Esophagus muscularis mucosa (tissue), 4 donors: Measurements from ENCODE around the gene CLASRP. TPM values are rescaled to one million over a fixed set of nuclear protein-coding genes. Genes with fewer than 3 reads are reported as not detected.

ENCODE experiments used
- DNase-seq: peaks from one replicate; pipeline ENCODE4 v3.0.0-alpha.2; 2017; ENCODE audit errors: extremely low spot score
- H3K27ac ChIP-seq, 4 donors: fragments of 200-600 bp; sonication (generic); replicated peaks in 1 of 4; 1 replicate in 3 of 4; 2 replicates in 1 of 4; pipeline ENCODE4 v1.5.1; 2016 to 2019; ENCODE audit warnings: mild to moderate bottlenecking in 1 of 4
- H3K27me3 ChIP-seq, 4 donors: fragments of 200-600 bp; sonication (generic); one replicate each; pipeline versions ENCODE4 v1.5.1 to v1.6.0; 2016 to 2019
- H3K36me3 ChIP-seq, 4 donors: fragments of 200-600 bp; sonication (generic); one replicate each; pipeline ENCODE4 v1.5.1; 2016 to 2019
- H3K4me1 ChIP-seq, 4 donors: fragments of 200-600 bp; sonication (generic); one replicate each; pipeline ENCODE4 v1.5.1; 2016 to 2019
- H3K4me3 ChIP-seq, 4 donors: fragments of 200-600 bp; sonication (generic); 1 replicate in 2 of 4; 2 replicates in 2 of 4; pipeline ENCODE4 v1.5.1; 2016 to 2019; ENCODE audit warnings: mild to moderate bottlenecking in 4 of 4, moderate library complexity in 1 of 4
- H3K9me3 ChIP-seq, 4 donors: fragments of 200-600 bp; sonication (generic); 1 replicate in 3 of 4; 2 replicates in 1 of 4; pipeline ENCODE4 v1.5.1; 2016 to 2019
- EP300 ChIP-seq: sonication (generic); formaldehyde crosslinking; IDR thresholded peaks from one replicate; pipeline ENCODE4 v1.6.1; 2017; ENCODE audit warnings: antibody characterized with exemption
- POLR2A ChIP-seq: fragments of 450-650 bp; IDR thresholded peaks from one replicate; pipeline ENCODE4 v1.6.1; 2017; ENCODE audit warnings: antibody characterized with exemption, moderate library complexity, mild to moderate bottlenecking, low read depth
- POLR2AphosphoS5 ChIP-seq, 2 donors: sonication (generic); formaldehyde crosslinking; IDR thresholded peaks; one replicate each; pipeline ENCODE4 v1.6.1; 2017; ENCODE audit warnings: antibody characterized with exemption in 2 of 2
- WGBS: methylation state at CpG from one replicate; pipeline ENCODE4 v1.1.5; 2018; 5-methylcytosine and 5-hydroxymethylcytosine counted together
- intact Hi-C: fragments of 100-400 bp; cut with DNase I; formaldehyde crosslinking; loops from one replicate; pipeline ENCODE4 v1.15.1; 2023
- total RNA-seq, 4 donors: library from RNA; depleted of rRNA; stranded (reverse); fragments of >200 nt; gene quantifications; one replicate each; pipeline versions ENCODE4 v1.1.0 to v1.2.1, GENCODE V29; 2016
- TF ChIP-seq, protein P1 (sequence below), 3 experiments: fragments of 200-600 bp in 2 of 3; fragments of 450-650 bp in 1 of 3; sonication (generic) in 2 of 3; IDR thresholded peaks; one replicate each; pipeline ENCODE4 v1.5.1; 2017 to 2019; ENCODE audit warnings: antibody characterized with exemption in 3 of 3, mild to moderate bottlenecking in 2 of 3, moderate library complexity in 1 of 3

Gene CLASRP
- total RNA-seq, 4 donors from 2014 or later: 20.7 to 59.8 (median 32.9) TPM

GRCh38 chr19:45066921-45067661 lies 28.2 kb downstream of the CLASRP start:
- Histone ChIP-seq H3K27ac (no peak overlapping the region), H3K9me3 (no peaks in the 10 kb centered on the region), H3K4me1 (no peaks in the 10 kb centered on the region), H3K36me3 (peaks cover 60 to 100% (median 97%) of the 10 kb centered on the region in 4 donors), H3K27me3 (no peaks in the 10 kb centered on the region), H3K4me3 (no peak overlapping the region)
- 89% methylated on average over 21 of the region's 38 CpGs for WGBS
- TF ChIP-seq POLR2AphosphoS5 (IDR thresholded peaks at IDR 0.05) (no peak), POLR2A (no peak), EP300 (no peak)
- TF ChIP-seq, protein P1, sequence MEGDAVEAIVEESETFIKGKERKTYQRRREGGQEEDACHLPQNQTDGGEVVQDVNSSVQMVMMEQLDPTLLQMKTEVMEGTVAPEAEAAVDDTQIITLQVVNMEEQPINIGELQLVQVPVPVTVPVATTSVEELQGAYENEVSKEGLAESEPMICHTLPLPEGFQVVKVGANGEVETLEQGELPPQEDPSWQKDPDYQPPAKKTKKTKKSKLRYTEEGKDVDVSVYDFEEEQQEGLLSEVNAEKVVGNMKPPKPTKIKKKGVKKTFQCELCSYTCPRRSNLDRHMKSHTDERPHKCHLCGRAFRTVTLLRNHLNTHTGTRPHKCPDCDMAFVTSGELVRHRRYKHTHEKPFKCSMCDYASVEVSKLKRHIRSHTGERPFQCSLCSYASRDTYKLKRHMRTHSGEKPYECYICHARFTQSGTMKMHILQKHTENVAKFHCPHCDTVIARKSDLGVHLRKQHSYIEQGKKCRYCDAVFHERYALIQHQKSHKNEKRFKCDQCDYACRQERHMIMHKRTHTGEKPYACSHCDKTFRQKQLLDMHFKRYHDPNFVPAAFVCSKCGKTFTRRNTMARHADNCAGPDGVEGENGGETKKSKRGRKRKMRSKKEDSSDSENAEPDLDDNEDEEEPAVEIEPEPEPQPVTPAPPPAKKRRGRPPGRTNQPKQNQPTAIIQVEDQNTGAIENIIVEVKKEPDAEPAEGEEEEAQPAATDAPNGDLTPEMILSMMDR (IDR thresholded peaks at IDR 0.05): no peak
- intact Hi-C loops: no loop called here
- DNase-seq: no peak

- H3K4me3 ChIP-seq: no peak overlapping the region
- no peaks in the 10 kb centered on the region for H3K9me3 ChIP-seq
- no peak overlapping the region for H3K27ac ChIP-seq
- H3K36me3 ChIP-seq: peaks cover 56 to 95% (median 91%) of the 10 kb centered on the region in 4 donors
- intact Hi-C loops: no loop called here
- WGBS: no CpG with 5 or more reads among the region's 10 CpGs
- TF ChIP-seq EP300 (no peak), POLR2A (no peak)
- TF ChIP-seq, protein P1 (IDR thresholded peaks at IDR 0.05): no peak
- no peaks in the 10 kb centered on the region for H3K27me3 ChIP-seq
- H3K4me1 ChIP-seq: no peaks in the 10 kb centered on the region
- no peak for DNase-seq
Measured at GRCh38 chr19:45068041-45068440, 29.2 kb downstream of the CLASRP start.

DNA sequence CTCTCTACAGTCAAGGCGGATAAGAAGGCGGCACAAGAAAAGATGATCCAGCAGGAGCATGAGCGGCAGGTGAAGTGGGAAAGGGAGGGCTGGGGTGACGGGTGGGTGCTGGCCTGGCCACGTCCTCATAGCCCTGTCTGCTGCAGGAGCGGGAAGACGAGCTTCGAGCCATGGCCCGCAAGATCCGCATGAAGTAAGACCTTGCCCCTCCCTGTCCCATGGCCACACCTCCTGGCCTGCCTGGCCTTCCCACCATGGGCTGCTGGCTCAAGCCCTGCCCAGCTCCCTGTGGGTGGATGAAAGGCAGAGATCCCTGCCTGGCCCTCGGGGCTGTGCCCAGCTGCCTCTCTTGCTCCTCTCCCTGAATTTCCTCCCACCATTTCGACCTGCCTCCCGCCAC lies 30.2 kb downstream of the CLASRP start:
- no peaks in the 10 kb centered on the region for H3K27me3 ChIP-seq
- H3K4me3 ChIP-seq: no peak overlapping the region
- H3K9me3 ChIP-seq: no peaks in the 10 kb centered on the region
- TF ChIP-seq POLR2A (no peak), EP300 (no peak), POLR2AphosphoS5 (IDR thresholded peaks at IDR 0.05) (peak in 1 of 2 donors; percentile 7)
- TF ChIP-seq, protein P1 (IDR thresholded peaks at IDR 0.05): no peak
- H3K36me3 ChIP-seq: peaks cover 50 to 85% (median 81%) of the 10 kb centered on the region in 4 donors
- no peaks in the 10 kb centered on the region for H3K4me1 ChIP-seq
- 72% methylated on average over 10 of the region's 13 CpGs for WGBS
- H3K27ac ChIP-seq: no peak overlapping the region
- intact Hi-C loops: no loop called here
- no peak for DNase-seq

DNA sequence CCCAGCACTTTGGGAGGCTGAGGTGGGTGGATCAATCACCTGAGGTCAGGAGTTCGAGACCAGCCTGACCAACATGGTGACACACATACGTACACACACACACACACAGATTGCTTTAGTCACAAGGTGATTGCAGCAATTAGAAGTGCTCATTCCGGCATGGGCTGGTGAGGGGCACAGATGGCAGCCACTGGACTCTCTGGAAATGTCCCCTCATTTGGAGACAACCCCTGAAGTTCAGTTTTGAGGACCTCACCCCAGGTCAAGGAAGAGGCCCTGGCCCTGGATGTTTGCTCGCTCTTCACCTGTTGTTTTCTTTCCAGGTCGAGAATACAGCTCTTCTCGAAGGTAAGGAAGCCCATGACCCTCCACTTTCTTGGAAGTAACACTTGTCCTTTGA lies 31.4 kb downstream of the CLASRP start:
- intact Hi-C loops: loop anchor here (10.0 kb wide), 1 partner anchor 175 kb away; the partner anchor contains the start of gene TOMM40
- no peaks in the 10 kb centered on the region for H3K9me3 ChIP-seq
- no peak overlapping the region for H3K27ac ChIP-seq
- H3K4me1 ChIP-seq: peaks cover 0 to 6% (median 4%) of the 10 kb centered on the region in 4 donors
- no peak overlapping the region for H3K4me3 ChIP-seq
- H3K36me3 ChIP-seq: peaks cover 39 to 73% (median 69%) of the 10 kb centered on the region in 4 donors
- no peak for DNase-seq
- 87% methylated on average over 6 of the region's 6 CpGs for WGBS
- no peaks in the 10 kb centered on the region for H3K27me3 ChIP-seq
- TF ChIP-seq POLR2AphosphoS5 (IDR thresholded peaks at IDR 0.05): no peak
- TF ChIP-seq, protein P1 (IDR thresholded peaks at IDR 0.05): no peak
- TF ChIP-seq EP300: no peak
- TF ChIP-seq POLR2A: no peak
